Esophagus muscularis mucosa (tissue), 4 donors: Measurements from ENCODE around the gene OTUD4. TPM values are rescaled to one million over a fixed set of nuclear protein-coding genes. Genes with fewer than 3 reads are reported as not detected.

Source experiments
- DNase-seq: peaks from one replicate; pipeline ENCODE4 v3.0.0-alpha.2; 2017; ENCODE audit errors: extremely low spot score
- H3K27ac ChIP-seq, 4 donors: fragments of 200-600 bp; sonication (generic); replicated peaks in 1 of 4; 1 replicate in 3 of 4; 2 replicates in 1 of 4; pipeline ENCODE4 v1.5.1; 2016 to 2019; ENCODE audit warnings: mild to moderate bottlenecking in 1 of 4
- H3K27me3 ChIP-seq, 4 donors: fragments of 200-600 bp; sonication (generic); one replicate each; pipeline versions ENCODE4 v1.5.1 to v1.6.0; 2016 to 2019
- H3K36me3 ChIP-seq, 4 donors: fragments of 200-600 bp; sonication (generic); one replicate each; pipeline ENCODE4 v1.5.1; 2016 to 2019
- H3K4me1 ChIP-seq, 4 donors: fragments of 200-600 bp; sonication (generic); one replicate each; pipeline ENCODE4 v1.5.1; 2016 to 2019
- H3K4me3 ChIP-seq, 4 donors: fragments of 200-600 bp; sonication (generic); 1 replicate in 2 of 4; 2 replicates in 2 of 4; pipeline ENCODE4 v1.5.1; 2016 to 2019; ENCODE audit warnings: mild to moderate bottlenecking in 4 of 4, moderate library complexity in 1 of 4
- H3K9me3 ChIP-seq, 4 donors: fragments of 200-600 bp; sonication (generic); 1 replicate in 3 of 4; 2 replicates in 1 of 4; pipeline ENCODE4 v1.5.1; 2016 to 2019
- CTCF ChIP-seq, 3 experiments: fragments of 200-600 bp in 2 of 3; fragments of 450-650 bp in 1 of 3; sonication (generic) in 2 of 3; IDR thresholded peaks; one replicate each; pipeline ENCODE4 v1.5.1; 2017 to 2019; ENCODE audit warnings: antibody characterized with exemption in 3 of 3, mild to moderate bottlenecking in 2 of 3, moderate library complexity in 1 of 3
- EP300 ChIP-seq: sonication (generic); formaldehyde crosslinking; IDR thresholded peaks from one replicate; pipeline ENCODE4 v1.6.1; 2017; ENCODE audit warnings: antibody characterized with exemption
- POLR2A ChIP-seq: fragments of 450-650 bp; IDR thresholded peaks from one replicate; pipeline ENCODE4 v1.6.1; 2017; ENCODE audit warnings: antibody characterized with exemption, moderate library complexity, mild to moderate bottlenecking, low read depth
- POLR2AphosphoS5 ChIP-seq, 2 donors: sonication (generic); formaldehyde crosslinking; IDR thresholded peaks; one replicate each; pipeline ENCODE4 v1.6.1; 2017; ENCODE audit warnings: antibody characterized with exemption in 2 of 2
- WGBS: methylation state at CpG from one replicate; pipeline ENCODE4 v1.1.5; 2018; 5-methylcytosine and 5-hydroxymethylcytosine counted together
- intact Hi-C: fragments of 100-400 bp; cut with DNase I; formaldehyde crosslinking; loops from one replicate; pipeline ENCODE4 v1.15.1; 2023
- total RNA-seq, 4 donors: library from RNA; depleted of rRNA; stranded (reverse); fragments of >200 nt; gene quantifications; one replicate each; pipeline versions ENCODE4 v1.1.0 to v1.2.1, GENCODE V29; 2016

The OTUD4 gene
- total RNA-seq, 4 donors from 2014 or later = 29.8 to 49.1 (median 38.3) TPM

GRCh38 chr4:145167887-145168286 lies 12.5 kb downstream of the OTUD4 start:
- TF ChIP-seq EP300 (no peak), POLR2A (no peak), CTCF (IDR thresholded peaks at IDR 0.05) (no peak), POLR2AphosphoS5 (IDR thresholded peaks at IDR 0.05) (no peak)
- intact Hi-C loops = no loop called here
- peaks cover 0 to 71% (median 33%) of the 10 kb centered on the region in 4 donors for H3K36me3 ChIP-seq

GRCh38 chr4:145161549-145161948 lies 18.8 kb downstream of the OTUD4 start:
- no peak overlapping the region for H3K4me3 ChIP-seq
- H3K9me3 ChIP-seq = no peaks in the 10 kb centered on the region
- no peak for DNase-seq
- 43% methylated on average over 2 of the region's 2 CpGs for WGBS
- no peaks in the 10 kb centered on the region for H3K27me3 ChIP-seq
- H3K27ac ChIP-seq = no peak overlapping the region
- H3K4me1 ChIP-seq = peaks cover 0 to 4% (median 0%) of the 10 kb centered on the region in 4 donors
- intact Hi-C loops = no loop called here
- no peak for TF ChIP-seq EP300
- TF ChIP-seq POLR2AphosphoS5 (IDR thresholded peaks at IDR 0.05) = no peak
- no peak for TF ChIP-seq CTCF (IDR thresholded peaks at IDR 0.05)
- H3K36me3 ChIP-seq = peaks cover 9 to 83% (median 41%) of the 10 kb centered on the region in 4 donors

More at GRCh38 chr4:145167887-145168286, 12.5 kb downstream of the OTUD4 start:
- no peak for DNase-seq
- Histone ChIP-seq H3K4me3 (no peak overlapping the region), H3K9me3 (no peaks in the 10 kb centered on the region), H3K4me1 (peaks cover 3 to 17% (median 13%) of the 10 kb centered on the region in 4 donors), H3K27ac (no peak overlapping the region), H3K27me3 (no peaks in the 10 kb centered on the region)
- 94% methylated on average over 2 of the region's 2 CpGs for WGBS

GRCh38 chr4:145156986-145157385 lies 23.4 kb downstream of the OTUD4 start:
- intact Hi-C loops = no loop called here
- Histone ChIP-seq H3K9me3 (no peaks in the 10 kb centered on the region), H3K36me3 (peaks cover 7 to 84% (median 38%) of the 10 kb centered on the region in 4 donors), H3K4me1 (peaks cover 0 to 10% (median 2%) of the 10 kb centered on the region in 4 donors), H3K27ac (no peak overlapping the region), H3K4me3 (no peak overlapping the region), H3K27me3 (no peaks in the 10 kb centered on the region)
- no peak for TF ChIP-seq CTCF (IDR thresholded peaks at IDR 0.05)
- TF ChIP-seq POLR2AphosphoS5 (IDR thresholded peaks at IDR 0.05) = no peak
- TF ChIP-seq EP300 = no peak
- TF ChIP-seq POLR2A = no peak
- DNase-seq = no peak
- 83% methylated on average over 2 of the region's 2 CpGs for WGBS

GRCh38 chr4:145155268-145155870 lies 25.0 kb downstream of the OTUD4 start:
- intact Hi-C loops = no loop called here
- DNase-seq = no peak
- Histone ChIP-seq H3K4me3 (no peak overlapping the region), H3K9me3 (no peaks in the 10 kb centered on the region), H3K36me3 (peaks cover 18 to 82% (median 37%) of the 10 kb centered on the region in 4 donors), H3K4me1 (peaks cover 0 to 10% (median 2%) of the 10 kb centered on the region in 4 donors), H3K27me3 (no peaks in the 10 kb centered on the region), H3K27ac (no peak overlapping the region)
- TF ChIP-seq POLR2A = no peak
- TF ChIP-seq CTCF (IDR thresholded peaks at IDR 0.05) = no peak
- TF ChIP-seq EP300 = no peak
- no peak for TF ChIP-seq POLR2AphosphoS5 (IDR thresholded peaks at IDR 0.05)
- 72% methylated on average over 2 of the region's 2 CpGs for WGBS

- WGBS = 90% methylated on average over 1 of the region's 1 CpG
- H3K4me1 ChIP-seq = peaks cover 0 to 6% (median 2%) of the 10 kb centered on the region in 4 donors
- no peak overlapping the region for H3K4me3 ChIP-seq
- H3K9me3 ChIP-seq = no peaks in the 10 kb centered on the region
- no peaks in the 10 kb centered on the region for H3K27me3 ChIP-seq
- no peak for DNase-seq
- intact Hi-C loops = no loop called here
- TF ChIP-seq CTCF (IDR thresholded peaks at IDR 0.05) = peak; percentile 29 to 57 (median 49)
- TF ChIP-seq POLR2A = no peak
- no peak for TF ChIP-seq POLR2AphosphoS5 (IDR thresholded peaks at IDR 0.05)
- no peak overlapping the region for H3K27ac ChIP-seq
- H3K36me3 ChIP-seq = peaks cover 26 to 82% (median 45%) of the 10 kb centered on the region in 4 donors
Measured at GRCh38 chr4:145154573-145154972, 25.8 kb downstream of the OTUD4 start.
